Uterus (tissue), 4 donors: ENCODE data around the gene CKM. TPM values are rescaled to one million over a fixed set of nuclear protein-coding genes. Genes with fewer than 3 reads are reported as not detected.

Experiments
- DNase-seq, 2 donors: peaks; one replicate each; pipeline ENCODE4 v3.0.0-alpha.2; 2019 to 2020
- H3K27ac ChIP-seq, 2 donors: fragments of 200-600 bp; sonication (generic); 1 replicate in 1 of 2; 2 replicates in 1 of 2; pipeline ENCODE4 v1.5.1; 2016 to 2018
- H3K27me3 ChIP-seq, 2 donors: fragments of 200-600 bp; sonication (generic); one replicate each; pipeline ENCODE4 v1.5.1; 2018 to 2019; ENCODE audit warnings: control low read depth in 1 of 2
- H3K36me3 ChIP-seq, 2 donors: fragments of 200-600 bp; sonication (generic); one replicate each; pipeline ENCODE4 v1.5.1; 2019; ENCODE audit warnings: control low read depth in 1 of 2
- H3K4me1 ChIP-seq, 2 donors: fragments of 200-600 bp; sonication (generic); one replicate each; pipeline ENCODE4 v1.5.1; 2018 to 2019; ENCODE audit warnings: control low read depth in 1 of 2
- H3K4me3 ChIP-seq, 2 donors: fragments of 200-600 bp; sonication (generic); 1 replicate in 1 of 2; 2 replicates in 1 of 2; pipeline ENCODE4 v1.5.1; 2018 to 2019; ENCODE audit warnings: mild to moderate bottlenecking in 1 of 2
- H3K9me3 ChIP-seq, 2 donors: fragments of 200-600 bp; sonication (generic); one replicate each; pipeline ENCODE4 v1.5.1; 2019; ENCODE audit warnings: control low read depth in 1 of 2
- CTCF ChIP-seq, 4 experiments: fragments of 200-600 bp in 2 of 4; fragments of 450-650 bp in 2 of 4; sonication (generic) in 2 of 4; IDR thresholded peaks; one replicate each; pipeline ENCODE4 v1.5.1; 2016 to 2019; ENCODE audit warnings: antibody characterized with exemption in 4 of 4, mild to moderate bottlenecking in 2 of 4, moderate library complexity in 1 of 4
- POLR2A ChIP-seq, 2 donors: fragments of 450-650 bp; IDR thresholded peaks; one replicate each; pipeline ENCODE4 v1.6.1; 2016; ENCODE audit warnings: antibody characterized with exemption in 2 of 2, mild to moderate bottlenecking in 1 of 2, moderate library complexity in 1 of 2
- intact Hi-C: fragments of 100-400 bp; cut with DNase I; formaldehyde crosslinking; loops from one replicate; pipeline ENCODE4 v1.15.1; 2023; ENCODE audit warnings: low total_unique reads
- total RNA-seq, 4 donors: library from RNA; depleted of rRNA in 3 of 4; stranded (reverse); fragments of >200 nt in 3 of 4; gene quantifications; one replicate each; pipeline versions ENCODE4 v1.1.0 to v1.2.4, GENCODE V29; 2014 to 2023
- donor health status: DM: yes; HTN: yes; CAD: no.

Gene CKM
- total RNA-seq, 4 donors from 2014 or later: 1.1 to 2.5 TPM; not detected in 2

DNA sequence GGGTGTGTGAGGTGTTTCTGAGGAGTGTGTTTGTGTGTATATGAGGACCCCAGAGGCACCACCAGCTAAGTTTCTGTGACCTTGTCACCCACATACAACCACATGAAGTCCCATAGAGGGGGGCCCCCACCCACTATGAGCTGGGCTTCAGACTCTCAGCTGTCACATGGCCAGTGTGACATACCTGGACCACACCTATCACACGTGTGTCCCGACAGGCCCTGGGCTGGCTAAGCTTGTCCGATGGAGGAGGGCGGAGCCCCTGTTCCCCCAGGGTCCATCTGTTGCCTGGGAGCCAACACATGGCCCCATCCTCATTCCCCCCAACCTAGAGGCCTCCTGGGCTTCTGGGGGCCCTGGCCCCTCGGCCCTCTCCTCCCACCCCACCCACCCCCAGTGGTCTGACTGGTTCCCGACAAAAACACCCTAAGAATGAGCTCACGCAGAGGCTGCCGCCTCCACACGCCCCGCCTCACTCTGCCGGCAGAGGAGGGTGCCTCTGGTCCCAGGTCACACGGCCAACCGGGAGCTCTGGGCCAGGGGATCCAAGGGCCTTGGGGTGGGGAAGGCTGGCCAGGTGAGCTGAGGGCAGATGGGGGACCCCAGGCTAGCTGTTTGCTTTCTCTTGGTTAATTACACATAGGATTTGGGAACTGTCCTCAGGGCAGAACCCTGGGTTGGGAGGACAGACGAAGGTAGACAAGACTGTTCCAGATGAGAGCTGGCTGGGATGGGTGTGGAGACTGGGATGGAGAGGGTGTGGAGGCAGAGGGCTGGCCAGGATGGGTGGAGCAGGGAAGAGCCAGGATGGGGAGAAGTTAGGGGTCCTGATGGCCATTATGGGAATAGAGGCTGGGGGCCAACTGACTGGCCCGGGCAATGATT is 22.2 kb upstream of the CKM start:
- H3K36me3 ChIP-seq: no peaks in the 10 kb centered on the region
- no peak for DNase-seq
- peaks cover 0 to 4% of the 10 kb centered on the region in 2 donors for H3K4me1 ChIP-seq

DNA sequence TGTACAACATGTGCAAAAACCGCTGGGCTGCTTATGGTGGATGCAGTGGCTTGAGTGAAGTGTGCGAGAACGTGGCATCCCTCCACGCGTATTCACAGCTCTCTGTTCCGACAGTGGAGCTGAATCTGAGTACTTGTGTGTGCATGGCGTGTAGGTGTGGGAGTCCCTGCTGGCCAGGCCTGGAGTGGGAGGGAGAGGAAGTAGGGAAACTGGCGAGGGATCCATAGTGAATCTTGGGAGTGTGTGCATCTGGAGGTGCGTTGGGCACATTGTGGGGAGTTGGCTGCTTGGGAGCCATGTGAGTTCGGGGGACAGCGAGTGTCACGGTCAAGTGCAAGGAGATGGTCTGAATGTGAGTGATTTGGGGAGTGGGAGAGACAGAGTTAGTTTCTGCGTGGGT is 20.2 kb upstream of the CKM start:
- intact Hi-C loops: no loop called here
- Histone ChIP-seq H3K36me3 (no peaks in the 10 kb centered on the region), H3K9me3 (no peaks in the 10 kb centered on the region), H3K4me3 (no peak overlapping the region), H3K4me1 (peaks cover 0 to 4% of the 10 kb centered on the region in 2 donors), H3K27me3 (peaks cover 3 to 35% of the 10 kb centered on the region in 2 donors), H3K27ac (no peak overlapping the region)
- TF ChIP-seq CTCF (IDR thresholded peaks at IDR 0.05) (no peak), POLR2A (IDR thresholded peaks at IDR 0.05) (no peak)
- no peak for DNase-seq

More for the DNA sequence above, 22.2 kb upstream of the CKM start:
- H3K4me3 ChIP-seq: no peak overlapping the region
- no peak overlapping the region for H3K27ac ChIP-seq
- H3K27me3 ChIP-seq: peaks cover 3 to 28% of the 10 kb centered on the region in 2 donors
- TF ChIP-seq CTCF (IDR thresholded peaks at IDR 0.05) (no peak), POLR2A (IDR thresholded peaks at IDR 0.05) (no peak)
- intact Hi-C loops: no loop called here
- H3K9me3 ChIP-seq: no peaks in the 10 kb centered on the region

DNA sequence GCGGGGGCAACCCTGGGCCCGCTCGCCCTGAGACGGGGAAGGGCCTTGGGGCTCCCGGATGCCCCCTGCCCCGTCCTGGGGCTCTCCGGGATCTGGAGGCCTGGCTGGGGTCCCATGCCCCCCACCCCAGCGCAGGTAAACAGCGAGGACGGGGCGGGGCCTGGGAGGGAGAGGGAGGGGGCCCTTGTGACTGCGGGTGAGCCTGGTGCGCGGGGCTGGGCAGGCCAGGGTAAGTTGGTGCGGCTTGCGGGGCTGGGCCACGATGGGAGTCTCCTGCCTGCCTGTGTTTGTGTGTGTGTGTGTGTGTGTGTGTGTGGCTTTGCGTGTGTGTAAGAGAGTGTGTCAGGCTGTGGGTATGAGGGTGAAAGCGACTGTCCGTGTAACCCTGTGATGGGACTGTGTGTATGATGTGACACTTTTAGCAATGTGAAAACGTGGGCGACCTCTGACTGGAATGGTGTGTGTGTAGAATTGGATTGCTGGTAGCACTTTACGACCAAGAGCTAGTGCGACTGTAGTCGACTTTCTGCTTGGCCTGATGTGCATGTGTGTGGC is 18.3 kb upstream of the CKM start:
- TF ChIP-seq CTCF (IDR thresholded peaks at IDR 0.05): no peak
- TF ChIP-seq POLR2A (IDR thresholded peaks at IDR 0.05): no peak
- peaks cover 0 to 4% of the 10 kb centered on the region in 2 donors for H3K4me1 ChIP-seq
- no peaks in the 10 kb centered on the region for H3K9me3 ChIP-seq
- no peak overlapping the region for H3K27ac ChIP-seq
- H3K36me3 ChIP-seq: no peaks in the 10 kb centered on the region
- no peak for DNase-seq
- intact Hi-C loops: no loop called here
- H3K4me3 ChIP-seq: no peak overlapping the region
- H3K27me3 ChIP-seq: peaks cover 3 to 23% of the 10 kb centered on the region in 2 donors

DNA sequence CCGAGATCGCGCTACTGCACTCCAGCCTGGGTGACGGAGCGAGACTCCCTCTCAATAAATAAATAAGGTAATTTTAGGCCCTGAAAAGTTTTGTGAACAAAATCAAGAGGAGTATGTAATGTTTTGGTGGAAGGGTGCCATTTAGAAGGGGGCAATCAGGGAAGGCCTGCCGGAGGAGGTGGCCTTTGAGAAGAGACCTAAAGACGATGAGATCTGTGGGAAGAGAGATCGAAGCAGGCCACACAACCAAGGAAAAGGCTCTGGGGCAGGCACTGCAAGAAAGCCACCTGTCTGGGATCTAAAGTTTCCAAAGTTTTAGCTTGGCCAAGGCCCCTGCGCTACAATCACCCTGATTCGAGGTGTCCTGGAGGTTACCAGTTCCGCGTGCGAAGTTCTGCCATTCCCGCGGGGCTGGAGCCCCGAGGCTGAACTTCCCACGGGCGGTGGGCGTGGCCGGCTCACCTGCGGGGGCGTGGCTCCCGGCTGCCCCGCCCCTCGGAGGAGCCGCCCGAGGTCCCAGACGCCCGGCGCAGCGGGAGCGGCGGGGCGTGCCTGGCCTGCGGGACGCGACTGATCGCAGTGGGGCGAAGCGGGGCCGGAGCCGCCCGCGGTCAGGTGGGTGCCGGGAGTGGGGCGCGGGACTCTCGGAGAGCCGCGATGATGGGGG is 17.7 kb upstream of the CKM start, which contains the start of gene KLC3:
KLC3 (plus strand) TSS at position 519 of the 667 bp plus-strand sequence. CDS start 4,792 bp downstream, outside the sequence.
- Histone ChIP-seq H3K27ac (no peak within 1 kb of the TSS), H3K4me3 (no peak within 1 kb of the TSS), H3K36me3 (no peaks in the 10 kb centered on the region)

More for the DNA sequence above, 17.7 kb upstream of the CKM start, which contains the start of gene KLC3:
- no peaks in the 10 kb centered on the region for H3K9me3 ChIP-seq
- H3K4me1 ChIP-seq: peaks cover 0 to 4% of the 10 kb centered on the region in 2 donors
- TF ChIP-seq POLR2A (IDR thresholded peaks at IDR 0.05) (no peak), CTCF (IDR thresholded peaks at IDR 0.05) (no peak)
- intact Hi-C loops: no loop called here
- DNase-seq: no peak
- peaks cover 3 to 19% of the 10 kb centered on the region in 2 donors for H3K27me3 ChIP-seq
